Measurements from ENCODE around the gene ZDHHC24. TPM values are rescaled to one million over a fixed set of nuclear protein-coding genes. Genes with fewer than 3 reads are reported as not detected.

The ZDHHC24 gene
- total RNA-seq, 6 donors from 2014 or later = 12.4 to 24.8 (median 14.1) TPM

DNA sequence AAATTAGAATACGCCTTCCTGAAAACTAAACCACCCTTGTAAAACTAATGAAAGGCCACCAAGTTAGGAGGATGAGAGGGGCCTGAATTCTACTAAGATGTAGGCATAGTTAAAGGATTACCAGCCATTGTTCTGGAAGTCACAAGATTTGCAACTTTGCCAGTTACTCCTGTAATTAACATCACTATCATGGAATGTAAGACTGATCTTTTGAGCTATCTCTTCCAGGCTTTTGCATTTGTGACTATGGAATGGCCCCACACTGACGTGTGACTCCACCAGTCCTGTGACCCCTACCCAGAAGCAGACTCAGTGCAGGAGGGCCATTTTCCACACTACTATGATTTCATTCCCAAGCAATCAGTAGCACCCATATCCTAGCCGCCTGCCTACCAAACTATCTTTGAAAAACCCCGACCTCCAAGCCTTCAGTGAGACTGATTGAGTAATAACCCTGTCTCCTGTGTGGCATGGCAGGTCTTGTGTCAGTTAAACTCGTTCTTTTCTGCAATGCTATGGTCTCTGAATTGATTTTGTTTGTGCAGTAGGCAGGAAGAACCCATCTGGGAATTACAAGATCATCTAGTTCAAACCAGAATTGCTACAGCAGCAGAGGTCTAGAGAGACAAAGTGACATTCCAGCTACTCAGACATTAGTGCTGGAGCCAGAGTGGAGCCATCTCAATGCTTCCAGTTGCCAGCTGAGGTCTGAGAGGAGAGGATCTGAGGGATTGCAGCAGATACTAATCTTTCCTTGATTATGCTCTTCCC, 24.4 kb upstream of the ZDHHC24 start:
- no peak for ATAC-seq (ENCODE audit: low FRiP score in 2 of 2)
- WGBS, 2 donors = 58 to 66% methylated on average over 5 of the region's 5 CpGs

DNA sequence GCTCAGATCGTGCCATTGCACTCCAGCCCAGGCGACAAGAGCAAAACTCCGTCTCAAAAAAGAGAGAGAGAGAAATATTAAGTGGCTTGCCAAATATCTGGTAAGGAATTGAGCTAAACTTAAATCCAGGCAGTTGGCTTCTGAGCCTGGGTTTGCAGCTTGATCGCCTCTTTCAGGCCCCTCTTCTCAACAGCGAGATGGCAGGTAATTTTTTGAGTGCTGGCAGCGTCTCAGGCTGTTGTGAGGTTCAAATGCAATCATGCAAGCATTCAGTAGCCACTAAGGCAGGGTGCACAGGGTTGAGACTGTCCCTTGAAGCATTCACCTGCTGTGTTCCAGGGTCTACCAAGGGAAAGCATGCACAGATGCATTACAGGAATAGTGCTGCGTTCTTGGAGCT, 23.2 kb upstream of the ZDHHC24 start:
- WGBS, 2 donors = 81 to 89% methylated on average over 7 of the region's 7 CpGs
- Histone ChIP-seq H3K27me3 (no peaks in the 10 kb centered on the region), H3K9me3 (no peaks in the 10 kb centered on the region), H3K27ac (no peak overlapping the region), H3K4me1 (peaks cover 10 to 17% (median 12%) of the 10 kb centered on the region in 4 donors), H3K4me3 (no peak overlapping the region), H3K36me3 (peaks cover 0 to 8% (median 0%) of the 10 kb centered on the region in 4 donors)
- ATAC-seq (ENCODE audit: low FRiP score in 2 of 2) = no peak
- TF ChIP-seq POLR2A (IDR thresholded peaks at IDR 0.05) = no peak
- TF ChIP-seq EP300 (IDR thresholded peaks at IDR 0.05) = no peak
- TF ChIP-seq, protein P1, sequence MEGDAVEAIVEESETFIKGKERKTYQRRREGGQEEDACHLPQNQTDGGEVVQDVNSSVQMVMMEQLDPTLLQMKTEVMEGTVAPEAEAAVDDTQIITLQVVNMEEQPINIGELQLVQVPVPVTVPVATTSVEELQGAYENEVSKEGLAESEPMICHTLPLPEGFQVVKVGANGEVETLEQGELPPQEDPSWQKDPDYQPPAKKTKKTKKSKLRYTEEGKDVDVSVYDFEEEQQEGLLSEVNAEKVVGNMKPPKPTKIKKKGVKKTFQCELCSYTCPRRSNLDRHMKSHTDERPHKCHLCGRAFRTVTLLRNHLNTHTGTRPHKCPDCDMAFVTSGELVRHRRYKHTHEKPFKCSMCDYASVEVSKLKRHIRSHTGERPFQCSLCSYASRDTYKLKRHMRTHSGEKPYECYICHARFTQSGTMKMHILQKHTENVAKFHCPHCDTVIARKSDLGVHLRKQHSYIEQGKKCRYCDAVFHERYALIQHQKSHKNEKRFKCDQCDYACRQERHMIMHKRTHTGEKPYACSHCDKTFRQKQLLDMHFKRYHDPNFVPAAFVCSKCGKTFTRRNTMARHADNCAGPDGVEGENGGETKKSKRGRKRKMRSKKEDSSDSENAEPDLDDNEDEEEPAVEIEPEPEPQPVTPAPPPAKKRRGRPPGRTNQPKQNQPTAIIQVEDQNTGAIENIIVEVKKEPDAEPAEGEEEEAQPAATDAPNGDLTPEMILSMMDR (IDR thresholded peaks at IDR 0.05) = no peak
- TF ChIP-seq POLR2AphosphoS5 (IDR thresholded peaks at IDR 0.05) = no peak
- DNase-seq = no peak

More for the DNA sequence above, 24.4 kb upstream of the ZDHHC24 start:
- Histone ChIP-seq H3K36me3 (peaks cover 0 to 8% (median 0%) of the 10 kb centered on the region in 4 donors), H3K27ac (no peak overlapping the region), H3K9me3 (no peaks in the 10 kb centered on the region), H3K4me1 (peaks cover 10 to 17% (median 12%) of the 10 kb centered on the region in 4 donors), H3K4me3 (no peak overlapping the region), H3K27me3 (no peaks in the 10 kb centered on the region)
- DNase-seq = no peak
- no peak for TF ChIP-seq POLR2AphosphoS5 (IDR thresholded peaks at IDR 0.05)
- no peak for TF ChIP-seq POLR2A (IDR thresholded peaks at IDR 0.05)

DNA sequence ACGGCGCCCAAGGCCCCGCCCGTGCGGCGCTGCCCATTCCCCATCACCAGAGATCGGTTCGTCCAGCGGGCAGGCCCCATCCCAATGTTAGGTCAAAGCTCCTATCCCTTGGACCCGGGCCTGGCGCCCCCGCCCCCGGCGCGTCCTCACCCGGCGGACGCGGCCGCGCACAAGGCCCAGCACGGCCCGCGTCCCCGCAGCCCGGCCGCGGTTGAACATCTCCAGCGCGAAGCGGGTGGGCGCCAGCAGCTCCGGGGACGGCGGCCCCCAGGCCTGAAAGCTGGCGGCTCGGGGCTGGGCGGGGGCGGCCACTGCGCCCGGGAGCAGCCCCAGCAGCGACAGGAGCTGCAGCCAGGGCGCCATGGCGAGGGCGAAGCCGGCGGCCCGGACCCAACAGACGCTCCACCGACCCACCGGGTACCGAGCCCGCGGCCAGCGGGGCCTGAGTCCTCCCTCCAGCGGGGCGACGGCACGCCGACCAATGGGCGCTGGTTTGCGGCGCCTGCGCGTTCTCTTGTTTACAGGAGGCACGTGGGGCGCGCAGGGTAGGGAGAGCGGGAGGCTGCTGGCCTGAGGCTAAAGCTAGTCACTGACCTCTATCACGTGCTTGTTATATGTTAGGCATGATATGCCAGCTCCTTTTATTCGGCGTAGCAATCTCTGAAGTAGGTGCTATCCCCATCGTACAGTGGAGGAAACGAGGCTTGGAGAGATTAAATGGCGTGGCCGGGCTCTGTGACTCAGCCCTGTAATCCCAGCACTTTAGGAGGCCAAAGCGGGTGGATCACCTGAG, 22.5 kb upstream of the ZDHHC24 start, which contains the start of gene CTSF:
Gene CTSF (minus strand): TSS at position 483 of the 793 bp plus-strand sequence. CDS start 120 bp downstream, at position 363.
- Histone ChIP-seq H3K27me3 (no peaks in the 10 kb centered on the region), H3K4me1 (peaks cover 10 to 17% (median 12%) of the 10 kb centered on the region in 4 donors), H3K36me3 (peaks cover 0 to 8% (median 0%) of the 10 kb centered on the region in 4 donors), H3K4me3 (peak within 1 kb of the TSS; percentile 64 to 77 (median 70)), H3K9me3 (no peaks in the 10 kb centered on the region), H3K27ac (peak within 1 kb of the TSS in 2 of 4 donors; percentile 30 to 68)
- WGBS, 2 donors = 11% methylated on average over 19 to 24 of the region's 77 CpGs
- peak; percentile 84 to 97 for ATAC-seq (ENCODE audit: low FRiP score in 2 of 2)
- TF ChIP-seq, protein P1 (IDR thresholded peaks at IDR 0.05) = no peak
- TF ChIP-seq POLR2AphosphoS5 (IDR thresholded peaks at IDR 0.05) (peak in 1 of 2 donors; percentile 17), EP300 (IDR thresholded peaks at IDR 0.05) (no peak), POLR2A (IDR thresholded peaks at IDR 0.05) (peak in 1 of 4 donors; percentile 57)
- peak; percentile 88 to 98 for DNase-seq

DNA sequence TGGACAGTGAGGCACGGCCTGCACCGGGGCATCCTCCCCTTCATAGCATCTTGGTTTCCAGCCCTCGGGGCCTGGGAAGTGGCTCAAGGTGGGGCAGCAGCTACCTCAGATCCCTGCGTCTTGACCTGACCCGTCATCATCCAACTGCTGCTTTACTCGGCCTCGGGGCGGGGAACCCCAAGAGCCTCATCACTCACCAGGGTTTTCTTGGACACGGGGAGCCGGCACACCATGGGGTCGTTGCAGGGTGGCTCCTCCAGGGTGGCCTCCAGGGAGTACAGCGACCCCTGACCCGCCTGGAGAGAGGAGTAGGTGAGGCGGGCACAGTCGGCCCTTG, 21.9 kb upstream of the ZDHHC24 start:
- peak overlapping the region in 2 of 4 donors; percentile 30 to 68 for H3K27ac ChIP-seq
- peak overlapping the region; percentile 64 to 77 (median 70) for H3K4me3 ChIP-seq
- no peak for TF ChIP-seq EP300 (IDR thresholded peaks at IDR 0.05)
- TF ChIP-seq, protein P1 (IDR thresholded peaks at IDR 0.05) = no peak
- no peak for TF ChIP-seq POLR2AphosphoS5 (IDR thresholded peaks at IDR 0.05)
- no peak for TF ChIP-seq POLR2A (IDR thresholded peaks at IDR 0.05)
- no peaks in the 10 kb centered on the region for H3K9me3 ChIP-seq
- H3K27me3 ChIP-seq = no peaks in the 10 kb centered on the region
- DNase-seq = no peak
- no peak for ATAC-seq (ENCODE audit: low FRiP score in 2 of 2)
- peaks cover 0 to 8% (median 0%) of the 10 kb centered on the region in 4 donors for H3K36me3 ChIP-seq
- peaks cover 10 to 17% (median 12%) of the 10 kb centered on the region in 4 donors for H3K4me1 ChIP-seq
- 60 to 73% methylated on average over 4 to 15 of the region's 15 CpGs for WGBS, 2 donors

DNA sequence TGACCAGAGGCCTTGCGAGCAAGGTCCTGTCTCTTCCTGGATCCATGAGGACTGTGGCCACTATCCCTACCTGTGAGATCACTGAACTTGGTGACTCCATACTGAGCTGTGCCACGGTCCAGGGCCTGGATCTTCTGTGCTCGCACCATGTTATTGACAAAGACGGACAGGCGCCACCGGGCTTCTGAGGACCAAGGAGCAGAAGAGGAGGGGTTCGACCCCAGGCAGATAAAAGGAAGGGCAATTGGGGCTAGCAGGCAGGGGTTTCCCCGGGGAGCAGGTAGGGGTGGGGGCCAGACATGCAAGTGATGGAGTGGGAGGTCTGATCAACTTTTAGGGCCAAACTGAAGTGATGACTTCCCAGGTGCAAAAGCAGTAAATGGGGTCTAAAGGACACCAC, 20.4 kb upstream of the ZDHHC24 start:
- TF ChIP-seq POLR2A (IDR thresholded peaks at IDR 0.05) (no peak), POLR2AphosphoS5 (IDR thresholded peaks at IDR 0.05) (no peak), EP300 (IDR thresholded peaks at IDR 0.05) (no peak)
- TF ChIP-seq, protein P1 (IDR thresholded peaks at IDR 0.05) = no peak
- WGBS, 2 donors = 93 to 98% methylated on average over 7 to 8 of the region's 8 CpGs
- DNase-seq (no peak), ATAC-seq (ENCODE audit: low FRiP score in 2 of 2) (no peak)
- no peaks in the 10 kb centered on the region for H3K9me3 ChIP-seq
- peaks cover 10 to 17% (median 12%) of the 10 kb centered on the region in 4 donors for H3K4me1 ChIP-seq
- no peak overlapping the region for H3K4me3 ChIP-seq
- H3K27me3 ChIP-seq = no peaks in the 10 kb centered on the region
- peaks cover 0 to 8% (median 0%) of the 10 kb centered on the region in 4 donors for H3K36me3 ChIP-seq
- no peak overlapping the region for H3K27ac ChIP-seq
